ENCODE data around the gene APBB2.

- TF ChIP-seq ZNF274 (IDR thresholded peaks at IDR 0.05; ENCODE audit: low read depth, low read length): no peak
- TF ChIP-seq SUZ12 (IDR thresholded peaks at IDR 0.05; ENCODE audit: extremely low read depth, insufficient read depth, insufficient read length): no peak
Observed at GRCh38 chr4:41183021-41183553, 31.3 kb downstream of the APBB2 start.
